ENCODE results near the gene WDR89. TPM values are rescaled to one million over a fixed set of nuclear protein-coding genes. Genes with fewer than 3 reads are reported as not detected.
"Not testable (repeated sequence)": the region's sequence is repeated elsewhere in the genome, so short reads cannot be mapped to it uniquely, and the experiment has no call there.

Gene WDR89
- total RNA-seq, 2 experiments from 2014 or later, result 21.8 to 21.9 TPM

DNA sequence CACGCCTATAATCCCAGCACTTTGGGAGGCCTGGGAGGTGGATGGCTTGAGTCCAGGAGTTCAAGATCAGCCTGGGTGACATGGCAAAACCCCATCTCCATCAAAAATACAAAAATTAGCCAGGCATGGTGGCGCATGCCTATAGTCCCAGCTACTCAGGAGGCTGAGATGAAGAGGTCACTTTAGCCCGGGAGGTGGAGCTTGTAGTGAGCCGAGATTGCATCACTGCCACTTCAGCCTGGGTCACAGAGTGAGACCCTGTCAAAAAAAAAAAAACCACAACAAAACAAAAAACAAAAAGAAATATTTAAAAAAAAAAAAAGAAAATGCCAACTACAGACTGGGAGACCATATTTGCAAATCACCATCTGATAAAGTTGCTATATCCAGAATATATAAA, 17.5 kb downstream of the WDR89 start:
- Mint-ChIP-seq H3K36me3 (ENCODE audit: low read depth) (peaks cover 22% of the 10 kb centered on the region), H3K4me3 (no peak overlapping the region), H3K27me3 (ENCODE audit: low read depth) (no peaks in the 10 kb centered on the region), H3K27ac (no peak overlapping the region), H3K4me1 (ENCODE audit: low read depth) (peaks cover 4% of the 10 kb centered on the region), H3K9me3 (ENCODE audit: insufficient read depth) (no peaks in the 10 kb centered on the region)
- DNase-seq, result no peak
- ATAC-seq, result no peak
- ChIA-PET POLR2A (no interaction called here), CTCF (no interaction called here)

DNA sequence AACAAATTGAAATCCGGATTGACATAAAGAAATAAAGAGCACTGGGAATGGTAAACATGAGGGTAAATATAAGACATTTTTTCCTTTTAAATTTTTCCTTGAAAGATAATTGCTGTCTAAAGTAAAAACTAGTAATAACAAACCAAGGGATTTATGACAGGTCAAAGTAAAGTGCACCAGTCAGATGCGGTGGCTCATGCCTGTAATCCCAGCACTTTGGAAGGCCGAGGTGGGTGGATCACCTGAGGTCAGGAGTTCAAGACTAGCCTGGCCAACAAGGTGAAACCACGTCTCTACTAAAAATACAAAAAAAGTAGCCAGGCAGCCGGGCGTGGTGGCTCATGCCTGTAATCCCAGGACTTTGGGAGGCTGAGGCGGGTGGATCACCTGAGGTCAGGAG, 19.7 kb downstream of the WDR89 start:
- H3K4me1 Mint-ChIP-seq (ENCODE audit: low read depth); DNase-seq; CTCF ChIA-PET; H3K27ac Mint-ChIP-seq; H3K27me3 Mint-ChIP-seq (ENCODE audit: low read depth); POLR2A ChIA-PET; H3K4me3 Mint-ChIP-seq; ATAC-seq; H3K9me3 Mint-ChIP-seq (ENCODE audit: insufficient read depth): not testable (repeated sequence)
- H3K36me3 Mint-ChIP-seq (ENCODE audit: low read depth), result peaks cover 31% of the 10 kb centered on the region

DNA sequence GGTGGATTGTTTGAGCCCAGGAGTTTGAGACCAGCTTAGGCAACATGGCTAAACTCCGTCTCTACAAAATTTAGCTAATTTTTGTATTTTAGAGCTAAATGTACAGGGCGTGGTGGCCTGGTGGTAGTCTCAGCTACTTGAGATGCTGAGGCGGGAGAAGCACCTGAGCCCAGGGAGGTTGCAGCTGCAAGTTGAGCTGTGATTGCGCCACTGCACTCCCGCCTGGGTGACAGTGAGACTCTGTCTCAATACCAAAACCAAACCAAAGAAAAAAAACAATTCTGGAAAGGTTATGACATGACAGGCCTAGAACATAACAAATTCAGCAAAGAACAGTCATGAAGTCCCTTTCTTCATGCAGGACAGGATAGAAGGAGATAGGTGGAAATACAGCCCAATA, 25.7 kb downstream of the WDR89 start:
- no peaks in the 10 kb centered on the region for H3K9me3 Mint-ChIP-seq (ENCODE audit: insufficient read depth)
- H3K36me3 Mint-ChIP-seq (ENCODE audit: low read depth), result peaks cover 40% of the 10 kb centered on the region
- H3K27me3 Mint-ChIP-seq (ENCODE audit: low read depth), result no peaks in the 10 kb centered on the region
- POLR2A ChIA-PET, result no interaction called here
- peaks cover 7% of the 10 kb centered on the region for H3K4me1 Mint-ChIP-seq (ENCODE audit: low read depth)
- ATAC-seq (no peak), DNase-seq (no peak)
- CTCF ChIA-PET, result interaction anchor here (1.5 kb wide), 1 partner anchor 227 kb away, joined by 5 read pairs; no protein-coding TSS in a partner anchor
- no peak overlapping the region for H3K27ac Mint-ChIP-seq
- H3K4me3 Mint-ChIP-seq, result no peak overlapping the region

DNA sequence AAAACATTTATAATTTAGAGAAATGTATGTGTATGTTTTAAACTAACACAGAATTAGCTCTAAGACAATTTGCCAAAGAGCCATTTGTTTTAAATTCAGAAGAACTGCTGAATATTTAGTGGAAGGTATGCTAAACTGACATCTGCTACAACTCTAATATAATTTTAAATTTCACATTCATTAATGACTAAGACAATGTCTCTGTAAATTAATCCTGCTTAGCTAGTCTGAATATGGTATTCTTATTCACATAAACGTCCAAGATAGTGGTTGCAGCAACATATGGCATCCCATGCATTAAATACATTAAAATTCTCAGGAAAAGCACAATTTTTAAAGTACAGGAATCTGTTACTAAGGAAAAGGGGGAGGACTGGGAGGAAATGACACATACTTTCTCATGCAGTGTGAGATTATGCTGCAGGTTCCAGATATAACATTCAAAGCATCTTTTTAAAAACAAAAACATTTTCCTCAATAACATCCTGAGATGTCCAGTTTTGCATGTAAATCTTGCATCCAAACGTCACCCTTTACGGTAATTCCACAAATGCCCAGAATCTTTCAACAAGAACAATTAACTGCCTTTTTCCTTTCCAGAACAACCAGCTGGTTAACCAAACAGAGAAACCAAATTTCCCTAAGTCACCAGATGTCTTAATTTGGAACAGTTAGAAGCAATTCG, 26.9 kb downstream of the WDR89 start:
- no peak for ATAC-seq
- no peak for DNase-seq
- Mint-ChIP-seq H3K27me3 (ENCODE audit: low read depth) (no peaks in the 10 kb centered on the region), H3K4me3 (no peak overlapping the region), H3K36me3 (ENCODE audit: low read depth) (peaks cover 40% of the 10 kb centered on the region), H3K27ac (no peak overlapping the region), H3K9me3 (ENCODE audit: insufficient read depth) (no peaks in the 10 kb centered on the region), H3K4me1 (ENCODE audit: low read depth) (peaks cover 3% of the 10 kb centered on the region)
- ChIA-PET CTCF (interaction anchor here (1.5 kb wide), 1 partner anchor 226 kb away, joined by 5 read pairs; no protein-coding TSS in a partner anchor), POLR2A (interaction anchor here (0.8 kb wide), 1 partner anchor 8 kb away, joined by 3 read pairs; no protein-coding TSS in a partner anchor)

DNA sequence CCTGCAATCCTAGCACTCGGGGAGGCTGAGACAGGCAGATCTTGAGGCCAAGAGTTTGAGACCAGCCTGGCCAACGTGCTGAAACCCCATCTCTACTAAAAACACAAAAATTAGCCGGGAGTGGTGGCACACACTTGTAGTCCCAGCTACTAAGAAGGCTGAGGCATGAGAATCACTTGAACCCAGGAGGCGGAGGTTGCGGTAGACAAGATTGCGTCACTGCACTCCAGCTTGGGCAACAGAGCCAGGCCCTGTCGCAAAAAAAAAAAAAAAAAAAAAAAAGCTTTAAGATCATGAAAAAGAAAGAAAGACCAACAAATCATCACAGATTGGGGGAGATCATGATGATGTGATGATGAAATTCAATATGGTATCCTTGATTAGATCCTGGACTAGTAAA, 30.6 kb downstream of the WDR89 start:
- ChIA-PET POLR2A (no interaction called here), CTCF (no interaction called here)
- Mint-ChIP-seq H3K27me3 (ENCODE audit: low read depth) (no peaks in the 10 kb centered on the region), H3K9me3 (ENCODE audit: insufficient read depth) (no peaks in the 10 kb centered on the region), H3K4me3 (no peak overlapping the region), H3K27ac (no peak overlapping the region), H3K4me1 (ENCODE audit: low read depth) (no peaks in the 10 kb centered on the region), H3K36me3 (ENCODE audit: low read depth) (peaks cover 31% of the 10 kb centered on the region)
- DNase-seq, result no peak
- no peak for ATAC-seq

DNA sequence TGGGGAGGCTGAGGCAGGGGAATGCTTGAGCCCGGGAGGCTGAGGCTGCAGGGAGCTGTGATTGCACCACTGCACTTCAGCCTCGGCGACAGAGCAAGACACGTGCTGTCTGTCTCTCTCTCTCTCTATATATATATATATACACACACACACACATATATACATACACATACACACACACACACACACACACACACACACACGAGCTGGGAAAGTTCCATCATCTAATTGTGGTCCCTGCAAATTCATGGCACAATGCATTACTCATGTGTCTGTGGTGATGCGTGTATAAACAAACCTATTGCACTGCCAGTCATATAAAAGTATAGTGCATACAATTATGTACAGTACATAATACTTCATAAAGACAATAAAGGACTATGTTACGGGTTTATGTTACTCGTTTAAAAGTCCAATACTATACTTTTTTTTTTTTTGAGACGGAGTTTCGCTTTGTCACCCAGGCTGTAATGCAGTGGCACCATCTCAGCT, 36.6 kb downstream of the WDR89 start:
- Mint-ChIP-seq H3K4me3 (no peak overlapping the region), H3K4me1 (ENCODE audit: low read depth) (peaks cover 6% of the 10 kb centered on the region), H3K27me3 (ENCODE audit: low read depth) (no peaks in the 10 kb centered on the region), H3K27ac (no peak overlapping the region), H3K9me3 (ENCODE audit: insufficient read depth) (no peaks in the 10 kb centered on the region), H3K36me3 (ENCODE audit: low read depth) (peaks cover 34% of the 10 kb centered on the region)
- CTCF ChIA-PET, result no interaction called here
- DNase-seq (no peak), ATAC-seq (no peak)
- POLR2A ChIA-PET, result no interaction called here

DNA sequence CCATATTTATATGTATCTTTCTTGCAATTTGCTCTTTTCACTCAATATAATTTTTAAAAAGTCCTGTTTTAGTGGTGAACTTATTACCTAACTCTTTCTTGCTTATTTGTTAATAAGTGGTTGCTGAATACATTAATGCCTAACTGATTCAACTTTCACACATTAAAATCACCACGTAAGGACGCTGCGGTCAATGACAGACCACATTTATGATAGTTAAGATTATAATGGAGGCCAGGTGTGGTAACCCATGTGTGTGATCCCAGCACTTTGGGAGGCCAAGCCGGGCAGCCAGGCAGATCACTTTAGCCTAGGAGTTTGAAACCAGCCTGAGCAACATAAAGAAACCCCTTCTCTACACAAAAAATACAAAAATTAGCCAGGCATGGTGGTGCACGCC, 37.0 kb downstream of the WDR89 start:
- CTCF ChIA-PET, result no interaction called here
- Mint-ChIP-seq H3K4me3 (no peak overlapping the region), H3K4me1 (ENCODE audit: low read depth) (peaks cover 6% of the 10 kb centered on the region), H3K27me3 (ENCODE audit: low read depth) (no peaks in the 10 kb centered on the region), H3K9me3 (ENCODE audit: insufficient read depth) (no peaks in the 10 kb centered on the region), H3K36me3 (ENCODE audit: low read depth) (peaks cover 35% of the 10 kb centered on the region), H3K27ac (no peak overlapping the region)
- ATAC-seq (no peak), DNase-seq (no peak)
- POLR2A ChIA-PET, result no interaction called here

DNA sequence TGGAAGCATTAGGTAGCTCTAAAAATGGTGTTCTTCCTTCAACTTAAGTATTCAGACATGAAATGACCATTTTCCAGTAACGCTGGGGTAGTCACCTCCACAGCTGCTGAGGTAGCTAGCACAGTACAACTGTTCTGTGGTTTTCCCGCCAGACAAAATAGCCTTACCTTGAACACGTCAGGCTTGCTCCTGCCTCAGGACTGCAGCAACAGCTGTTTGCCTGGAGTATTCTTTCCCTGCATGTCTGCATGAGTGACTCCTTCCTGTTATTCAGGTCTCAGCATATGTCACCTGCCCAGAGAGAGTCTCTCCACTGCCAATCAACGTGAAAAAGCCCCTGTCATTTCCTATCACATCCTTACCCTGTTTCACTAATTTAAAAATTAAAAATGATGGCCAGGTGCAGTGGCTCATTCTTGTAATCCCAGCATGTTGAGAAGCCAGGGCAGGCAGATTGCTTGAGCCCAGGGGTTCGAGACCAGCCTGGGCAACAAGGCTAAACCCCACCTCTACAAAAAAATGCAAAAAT, 37.9 kb downstream of the WDR89 start:
- Mint-ChIP-seq H3K27ac (no peak overlapping the region), H3K4me3 (no peak overlapping the region), H3K4me1 (ENCODE audit: low read depth) (peaks cover 6% of the 10 kb centered on the region), H3K9me3 (ENCODE audit: insufficient read depth) (no peaks in the 10 kb centered on the region), H3K27me3 (ENCODE audit: low read depth) (no peaks in the 10 kb centered on the region), H3K36me3 (ENCODE audit: low read depth) (peaks cover 42% of the 10 kb centered on the region)
- ChIA-PET CTCF (interaction anchor here (1.3 kb wide), 1 partner anchor 215 kb away, joined by 3 read pairs; no protein-coding TSS in a partner anchor), POLR2A (no interaction called here)
- DNase-seq (no peak), ATAC-seq (no peak)

DNA sequence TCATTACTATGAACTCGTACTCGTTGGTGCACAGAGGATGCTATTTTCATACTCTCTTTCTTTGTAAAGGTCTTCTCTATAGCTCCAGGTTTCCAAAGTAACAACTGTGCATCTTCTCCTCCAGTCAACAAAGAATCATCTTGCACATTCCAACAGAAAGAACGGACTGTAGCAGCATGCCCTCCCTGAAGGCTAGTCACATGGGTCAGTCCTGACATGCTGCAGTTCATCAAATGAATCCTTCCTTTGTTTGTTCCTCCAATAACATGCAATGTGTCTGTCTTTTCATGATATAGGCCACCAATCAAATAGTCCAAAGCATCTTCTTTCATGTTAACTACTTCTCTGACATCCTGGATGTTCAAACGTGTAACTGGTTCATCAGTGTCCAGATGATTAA, 42.9 kb downstream of the WDR89 start:
- DNase-seq (no peak), ATAC-seq (no peak)
- no peak overlapping the region for H3K27ac Mint-ChIP-seq
- H3K27me3 Mint-ChIP-seq (ENCODE audit: low read depth), result no peaks in the 10 kb centered on the region
- H3K4me3 Mint-ChIP-seq, result no peak overlapping the region
- H3K9me3 Mint-ChIP-seq (ENCODE audit: insufficient read depth), result peaks cover 12% of the 10 kb centered on the region
- CTCF ChIA-PET, result no interaction called here
- peaks cover 2% of the 10 kb centered on the region for H3K4me1 Mint-ChIP-seq (ENCODE audit: low read depth)
- POLR2A ChIA-PET, result no interaction called here
- H3K36me3 Mint-ChIP-seq (ENCODE audit: low read depth), result peaks cover 68% of the 10 kb centered on the region

DNA sequence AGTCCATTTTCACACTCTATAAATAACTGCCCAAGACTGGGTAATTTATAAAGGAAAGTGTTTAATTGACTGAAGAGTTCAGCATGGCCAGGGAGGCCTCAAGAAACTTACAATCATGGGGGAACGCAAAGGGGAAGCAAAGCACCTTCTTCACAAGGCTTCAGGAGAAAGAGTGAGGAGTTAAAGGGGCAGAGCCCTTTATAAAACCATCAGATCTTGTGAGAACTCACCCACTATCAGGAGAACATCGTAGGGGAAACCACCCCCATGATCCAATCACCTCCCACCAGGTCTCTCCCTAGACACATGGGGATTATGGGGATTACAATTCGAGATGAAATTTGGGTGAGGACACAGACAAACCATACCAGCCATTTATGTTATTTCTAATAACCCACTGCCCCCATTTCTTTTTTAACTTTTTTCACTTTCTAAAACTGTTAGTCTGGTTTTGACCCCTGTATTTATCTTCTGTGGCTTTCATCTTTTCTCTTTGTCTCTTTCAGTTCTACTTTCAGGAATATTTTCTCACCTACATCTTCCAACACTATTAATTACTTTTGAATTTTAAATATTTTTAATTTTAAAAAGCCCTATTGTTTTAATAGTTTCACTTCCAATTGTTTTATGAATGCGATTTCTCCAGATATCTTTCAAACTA, 44.5 kb downstream of the WDR89 start:
- peaks cover 14% of the 10 kb centered on the region for H3K9me3 Mint-ChIP-seq (ENCODE audit: insufficient read depth)
- ATAC-seq, result no peak
- no peak for DNase-seq
- CTCF ChIA-PET, result no interaction called here
- peaks cover 58% of the 10 kb centered on the region for H3K36me3 Mint-ChIP-seq (ENCODE audit: low read depth)
- no peaks in the 10 kb centered on the region for H3K27me3 Mint-ChIP-seq (ENCODE audit: low read depth)
- POLR2A ChIA-PET, result no interaction called here
- H3K4me1 Mint-ChIP-seq (ENCODE audit: low read depth), result no peaks in the 10 kb centered on the region
- H3K27ac Mint-ChIP-seq, result no peak overlapping the region
- H3K4me3 Mint-ChIP-seq, result no peak overlapping the region

DNA sequence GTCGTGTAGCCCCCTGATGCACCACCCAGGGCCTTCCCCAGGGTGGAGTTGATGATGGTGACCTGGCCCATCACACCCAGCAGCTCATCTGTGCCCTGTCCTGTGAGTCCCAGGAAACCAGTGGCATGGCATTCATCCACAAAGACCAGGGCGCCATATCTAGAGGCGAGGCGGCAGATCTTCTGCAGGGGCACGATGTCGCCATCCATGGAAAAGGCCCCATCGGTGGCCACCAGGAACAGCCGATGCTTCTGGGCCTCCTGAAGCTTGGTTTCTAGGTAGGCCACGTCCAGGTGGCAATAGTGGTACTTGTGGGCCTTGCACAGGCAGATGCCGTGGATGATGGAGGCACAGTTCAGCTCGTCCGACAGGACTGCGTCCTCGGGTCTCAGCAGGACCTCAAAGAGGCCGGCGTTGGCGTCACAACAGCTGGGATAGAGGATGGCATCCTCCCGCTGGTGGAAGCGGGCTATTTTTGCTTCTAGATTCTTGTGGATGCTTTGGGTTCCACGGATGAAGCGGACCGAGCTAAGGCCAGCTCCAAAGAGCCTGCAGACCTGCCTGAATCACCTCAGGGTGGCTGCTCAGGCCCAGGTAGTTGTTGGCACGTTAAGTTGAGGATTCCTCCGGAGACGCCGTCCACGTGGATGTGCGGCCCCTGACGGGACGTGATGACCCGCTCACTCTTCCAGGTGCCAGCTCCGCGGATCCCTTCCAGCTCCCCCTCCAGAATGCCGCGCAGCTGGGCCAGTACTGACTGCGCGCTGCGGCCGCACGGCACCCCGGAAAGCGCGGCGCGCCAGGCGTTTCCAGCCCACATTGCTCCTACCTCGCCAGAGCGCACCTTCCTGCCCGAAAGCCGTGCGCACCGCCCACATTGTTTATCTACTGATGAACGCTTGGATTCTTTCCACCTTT, 47.0 kb downstream of the WDR89 start:
- no peak for DNase-seq
- ATAC-seq, result no peak
- no peak overlapping the region for H3K4me3 Mint-ChIP-seq
- CTCF ChIA-PET, result interaction anchor here (1.1 kb wide), 1 partner anchor 174 kb away, joined by 3 read pairs; no protein-coding TSS in a partner anchor
- H3K4me1 Mint-ChIP-seq (ENCODE audit: low read depth), result no peaks in the 10 kb centered on the region
- peaks cover 44% of the 10 kb centered on the region for H3K36me3 Mint-ChIP-seq (ENCODE audit: low read depth)
- no peaks in the 10 kb centered on the region for H3K27me3 Mint-ChIP-seq (ENCODE audit: low read depth)
- H3K9me3 Mint-ChIP-seq (ENCODE audit: insufficient read depth), result peaks cover 14% of the 10 kb centered on the region
- POLR2A ChIA-PET, result no interaction called here
- H3K27ac Mint-ChIP-seq, result no peak overlapping the region

DNA sequence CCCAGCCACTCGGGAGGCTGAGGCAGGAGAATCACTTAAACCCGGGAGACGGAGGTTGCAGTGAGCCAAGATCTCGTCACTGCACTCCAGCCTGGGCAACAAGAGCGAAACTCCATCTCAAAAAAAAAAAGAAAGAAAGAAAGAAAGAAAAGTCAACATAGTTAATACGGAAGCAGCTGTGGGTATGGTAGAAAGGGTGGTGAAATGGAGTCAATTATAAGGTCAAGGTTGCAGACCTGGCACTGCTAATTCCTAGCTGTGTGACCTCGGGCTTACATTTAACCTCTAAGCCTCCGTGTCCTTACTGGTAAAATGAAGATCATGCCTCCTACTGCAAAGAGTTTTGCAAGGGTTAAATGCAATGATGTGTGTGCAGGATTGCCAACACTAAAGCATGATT, 58.6 kb downstream of the WDR89 start:
- ATAC-seq; H3K27ac Mint-ChIP-seq; H3K27me3 Mint-ChIP-seq (ENCODE audit: low read depth); CTCF ChIA-PET; H3K36me3 Mint-ChIP-seq (ENCODE audit: low read depth); H3K9me3 Mint-ChIP-seq (ENCODE audit: insufficient read depth); DNase-seq; POLR2A ChIA-PET; H3K4me1 Mint-ChIP-seq (ENCODE audit: low read depth); H3K4me3 Mint-ChIP-seq: not testable (repeated sequence)

Data from activated CD8-positive, alpha-beta T cell treated with anti-CD3 and anti-CD28 coated beads, Interleukin-2, amount 10 ng/mL, durations not matched to agents 7 days and 5 days (primary cell).